ENCODE results near the gene SLC46A2.

- TF ChIP-seq POLR2A (IDR thresholded peaks at IDR 0.05) (no peak), CTCF (IDR thresholded peaks at IDR 0.05) (peak; percentile 91 to 99 (median 96)), EP300 (IDR thresholded peaks at IDR 0.05; ENCODE audit: low read depth) (no peak)
Measured at GRCh38 chr9:112844771-112845542, 45.7 kb downstream of the SLC46A2 start.

Data from transverse colon (tissue), 3 donors.